ENCODE results near the gene WASF2.
"Not testable (repeated sequence)": the region's sequence is repeated elsewhere in the genome, so short reads cannot be mapped to it uniquely, and the experiment has no call there.

WASF2 gene, protein sequence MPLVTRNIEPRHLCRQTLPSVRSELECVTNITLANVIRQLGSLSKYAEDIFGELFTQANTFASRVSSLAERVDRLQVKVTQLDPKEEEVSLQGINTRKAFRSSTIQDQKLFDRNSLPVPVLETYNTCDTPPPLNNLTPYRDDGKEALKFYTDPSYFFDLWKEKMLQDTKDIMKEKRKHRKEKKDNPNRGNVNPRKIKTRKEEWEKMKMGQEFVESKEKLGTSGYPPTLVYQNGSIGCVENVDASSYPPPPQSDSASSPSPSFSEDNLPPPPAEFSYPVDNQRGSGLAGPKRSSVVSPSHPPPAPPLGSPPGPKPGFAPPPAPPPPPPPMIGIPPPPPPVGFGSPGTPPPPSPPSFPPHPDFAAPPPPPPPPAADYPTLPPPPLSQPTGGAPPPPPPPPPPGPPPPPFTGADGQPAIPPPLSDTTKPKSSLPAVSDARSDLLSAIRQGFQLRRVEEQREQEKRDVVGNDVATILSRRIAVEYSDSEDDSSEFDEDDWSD

GRCh38 chr1:27489973-27490741 lies at the start of gene WASF2:
TSS of gene WASF2 (minus strand) at chr1:27490167. CDS start at chr1:27428890, 61,277 bp downstream.
- DNase-seq: peak; percentile 79

DNA sequence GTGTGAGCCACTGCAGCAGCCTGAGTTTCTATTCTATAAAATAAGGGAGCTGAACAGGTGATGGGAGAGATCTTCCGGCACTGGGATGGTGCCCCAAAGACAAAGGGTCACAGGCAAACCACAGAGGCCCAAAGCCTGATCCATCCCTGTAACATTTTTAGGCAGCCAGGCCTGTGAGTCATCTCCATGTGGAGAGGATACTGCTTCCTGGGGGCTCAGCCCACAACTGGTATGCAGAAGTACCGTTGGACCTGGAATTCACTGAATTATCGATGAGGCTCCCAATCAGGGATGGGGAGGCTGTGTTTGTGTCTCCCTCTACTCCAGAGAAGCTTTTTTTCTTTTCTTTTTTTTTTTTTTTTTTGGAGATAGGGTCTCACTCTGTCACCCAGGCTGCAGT lies 48.8 kb upstream of the WASF2 start:
- no peak for DNase-seq

DNA sequence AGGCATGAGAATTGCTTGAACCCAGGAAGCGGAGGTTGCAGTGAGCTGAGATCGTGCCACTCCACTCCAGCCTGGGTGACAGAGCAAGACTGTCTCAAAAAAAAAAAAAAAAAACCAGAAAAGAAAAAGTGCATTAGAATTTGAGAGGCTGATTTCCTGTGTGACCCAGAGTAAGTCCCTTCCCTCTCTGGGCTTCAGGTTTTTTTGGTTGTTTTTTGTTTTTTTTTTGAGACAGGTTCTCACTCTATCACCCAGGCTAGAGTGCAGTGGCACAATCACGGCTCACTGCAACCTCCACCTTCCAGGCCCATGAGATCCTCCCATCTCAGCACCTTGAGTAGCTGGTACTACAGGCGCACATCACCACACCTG lies 48.3 kb upstream of the WASF2 start:
- not testable (repeated sequence) for DNase-seq

DNA sequence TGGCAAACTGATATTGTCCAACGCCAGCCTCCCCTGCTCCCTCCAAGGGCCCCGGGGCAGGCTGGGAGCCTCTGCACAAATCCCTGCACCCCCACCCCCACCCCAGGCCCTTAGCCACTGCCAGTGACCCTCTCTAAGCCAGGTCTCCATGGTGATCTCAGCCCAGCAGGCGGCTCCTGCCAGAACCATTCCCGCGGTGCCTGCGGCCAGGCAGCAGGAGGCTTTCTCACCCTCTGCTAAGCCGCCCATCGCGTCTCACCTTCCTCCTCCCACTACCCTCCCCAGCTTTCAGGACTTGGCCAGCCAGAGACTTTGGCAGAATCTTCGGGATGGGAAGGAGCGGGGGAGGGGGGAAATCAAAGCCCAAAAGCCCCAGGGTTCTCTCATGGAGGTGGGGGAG lies 46.8 kb upstream of the WASF2 start:
- no peak for DNase-seq

DNA sequence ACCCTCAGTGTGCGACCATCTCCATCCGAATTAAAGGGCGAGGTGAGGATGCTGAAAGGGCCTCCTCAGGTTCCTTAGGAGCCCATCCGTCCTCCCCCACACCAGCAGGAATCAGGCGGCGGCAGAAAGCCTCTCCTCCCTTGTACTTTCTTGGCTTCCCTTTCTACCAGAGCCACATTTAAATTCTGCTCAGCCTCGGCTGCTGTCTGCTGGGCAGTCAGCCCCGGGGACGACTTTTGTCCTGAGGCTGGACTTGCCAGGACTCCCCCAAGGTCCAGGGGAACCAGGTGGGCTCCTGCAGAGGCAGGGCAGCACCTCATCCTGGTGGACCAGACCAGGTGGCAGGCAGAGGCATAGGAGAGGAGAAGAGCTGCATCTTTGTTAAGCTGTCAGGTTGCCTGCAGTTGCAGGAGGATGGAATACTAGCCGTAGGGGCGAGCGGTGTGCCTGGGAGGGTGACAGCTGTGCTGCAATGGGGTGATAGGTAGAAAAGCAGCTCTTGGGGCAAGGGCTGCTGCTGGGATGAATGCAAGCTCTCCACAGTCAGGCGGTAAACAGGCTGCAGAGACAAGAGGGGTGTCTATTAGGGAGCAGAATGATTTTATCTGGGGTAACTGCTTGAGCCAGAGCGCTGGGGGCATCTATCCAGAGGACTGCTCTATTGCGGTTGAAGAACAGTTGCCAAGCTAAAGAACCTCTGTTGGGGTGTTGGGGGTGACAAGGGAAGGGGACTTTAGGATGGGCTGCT lies 46.2 kb upstream of the WASF2 start:
- no peak for DNase-seq

DNA sequence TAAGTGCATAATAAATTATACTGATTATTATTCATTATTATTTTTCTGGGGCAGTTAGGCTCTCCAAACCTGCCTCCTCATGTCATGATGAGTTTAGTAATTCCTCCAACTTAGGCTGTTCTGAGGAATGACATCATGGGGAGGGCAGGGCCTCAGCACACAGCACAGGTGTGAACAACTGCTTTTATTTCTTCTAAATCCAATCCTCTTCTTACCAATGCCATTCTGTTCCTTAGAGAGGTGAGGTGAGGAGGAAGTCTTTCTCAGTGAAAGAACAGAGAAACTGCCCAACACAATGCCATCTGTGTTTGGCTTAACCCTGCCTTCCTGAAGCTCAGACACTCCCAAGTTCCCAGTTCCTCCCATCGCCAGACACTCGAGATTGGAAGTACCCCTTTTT lies 45.4 kb upstream of the WASF2 start:
- DNase-seq: no peak

GRCh38 chr1:27531959-27532685 lies 42.2 kb upstream of the WASF2 start:
- no peak for DNase-seq

DNA sequence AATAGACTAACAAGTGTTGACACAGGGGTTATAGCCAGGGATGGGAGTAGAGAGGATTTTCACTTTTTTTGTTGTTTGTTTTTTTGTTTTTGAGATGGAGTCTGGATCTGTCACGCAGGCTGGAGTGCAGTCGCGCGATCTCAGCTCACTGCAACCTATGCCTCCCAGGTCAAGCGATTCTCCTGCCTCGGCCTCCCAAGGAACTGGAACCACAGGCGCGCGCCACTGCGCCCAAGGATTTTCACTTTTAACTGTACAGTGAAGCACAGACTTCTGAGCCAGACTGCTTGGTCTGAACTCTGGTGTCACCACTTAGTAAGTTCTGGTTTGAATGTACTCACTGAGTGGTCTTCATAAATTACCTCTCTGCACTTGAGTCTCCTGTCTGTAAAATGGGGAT lies 40.2 kb upstream of the WASF2 start:
- no peak for DNase-seq

- no peak for DNase-seq
These were observed 39.7 kb upstream of the WASF2 start for GRCh38 chr1:27529704-27530018.

GRCh38 chr1:27528818-27529703 lies 39.1 kb upstream of the WASF2 start:
- no peak for DNase-seq

DNA sequence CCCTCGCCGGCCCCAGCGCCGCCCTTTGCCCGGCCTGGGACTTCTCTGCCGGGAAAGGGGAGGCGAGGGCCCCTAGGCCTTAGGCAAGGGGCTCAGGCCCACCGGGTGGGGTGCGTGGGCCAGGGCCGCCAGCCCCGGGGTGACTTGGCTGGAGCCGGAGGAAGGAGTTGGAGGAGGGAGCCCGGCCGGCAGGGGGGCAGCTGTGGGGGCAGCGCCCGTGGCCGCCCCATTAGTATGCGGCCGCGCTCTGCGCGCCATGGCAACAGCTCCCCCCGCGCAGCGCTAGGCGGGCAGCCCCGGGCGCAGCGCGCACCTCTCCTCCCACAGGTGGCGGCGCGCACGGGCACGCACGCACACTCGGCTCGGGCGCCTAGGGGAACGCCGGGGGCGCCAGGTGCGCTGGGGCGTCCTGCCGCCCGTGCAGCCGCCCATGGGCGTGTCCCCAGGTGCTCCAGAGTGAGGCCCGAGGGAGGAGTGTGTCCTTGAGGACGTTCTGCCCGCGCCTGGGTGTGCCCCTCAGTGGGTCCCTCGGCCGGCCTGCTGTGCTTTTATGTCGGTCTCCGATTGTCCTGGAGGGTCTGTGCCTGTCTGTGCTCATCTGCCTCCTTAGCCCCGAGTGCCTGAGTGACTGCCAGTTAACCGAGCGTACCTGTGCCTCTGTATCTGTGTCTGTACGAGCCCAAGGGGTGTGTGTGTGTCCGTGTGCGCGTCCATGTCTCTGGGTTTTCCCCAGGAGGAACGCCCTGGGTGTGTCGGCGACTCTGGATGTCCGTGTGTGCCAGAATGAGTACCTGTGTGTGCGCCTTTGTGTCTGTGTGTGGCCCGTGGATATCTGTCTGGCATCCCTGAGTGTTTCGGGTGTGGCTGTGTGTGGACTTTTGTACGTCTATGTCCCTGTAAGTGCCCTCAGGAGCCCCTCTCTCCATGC lies 38.2 kb upstream of the WASF2 start:
- peak; percentile 82 for DNase-seq

- peak; percentile 77 for DNase-seq
These were observed 37.4 kb upstream of the WASF2 start for GRCh38 chr1:27527223-27527889.

DNA sequence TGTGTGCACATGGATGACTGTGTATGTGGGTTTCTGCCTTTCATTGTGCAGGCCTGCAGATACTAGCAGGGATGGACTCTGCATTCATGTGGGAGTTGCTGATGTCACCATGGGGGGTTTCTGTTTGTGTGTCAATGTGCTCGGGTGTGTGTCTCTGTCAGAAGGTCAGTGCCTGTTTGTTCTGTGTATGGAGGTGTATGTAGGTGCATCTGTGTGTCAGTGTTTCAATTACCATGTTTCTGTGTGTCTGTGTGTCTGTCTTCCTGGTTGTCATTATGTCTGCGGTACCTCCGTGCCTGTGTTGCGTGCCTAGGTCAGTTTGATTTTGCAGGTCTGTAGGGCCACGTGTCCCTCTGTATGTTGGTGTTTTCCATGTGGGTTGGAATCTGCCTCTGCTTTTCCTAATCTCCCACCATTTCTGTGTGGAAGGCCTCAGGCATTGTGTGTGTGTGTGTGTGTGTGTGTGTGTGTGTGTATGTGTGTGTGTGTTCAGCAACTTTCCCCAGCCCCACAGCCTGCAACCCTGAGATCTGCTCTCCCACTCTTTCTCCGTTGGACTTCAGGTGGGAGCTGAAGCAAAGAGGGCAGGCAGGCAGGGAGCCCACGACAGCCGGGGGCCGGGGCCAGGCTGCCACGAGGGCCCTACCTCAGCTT lies 36.7 kb upstream of the WASF2 start:
- peak; percentile 22 for DNase-seq

GRCh38 chr1:27525296-27526272 lies 35.6 kb upstream of the WASF2 start:
- DNase-seq: peak; percentile 6

DNA sequence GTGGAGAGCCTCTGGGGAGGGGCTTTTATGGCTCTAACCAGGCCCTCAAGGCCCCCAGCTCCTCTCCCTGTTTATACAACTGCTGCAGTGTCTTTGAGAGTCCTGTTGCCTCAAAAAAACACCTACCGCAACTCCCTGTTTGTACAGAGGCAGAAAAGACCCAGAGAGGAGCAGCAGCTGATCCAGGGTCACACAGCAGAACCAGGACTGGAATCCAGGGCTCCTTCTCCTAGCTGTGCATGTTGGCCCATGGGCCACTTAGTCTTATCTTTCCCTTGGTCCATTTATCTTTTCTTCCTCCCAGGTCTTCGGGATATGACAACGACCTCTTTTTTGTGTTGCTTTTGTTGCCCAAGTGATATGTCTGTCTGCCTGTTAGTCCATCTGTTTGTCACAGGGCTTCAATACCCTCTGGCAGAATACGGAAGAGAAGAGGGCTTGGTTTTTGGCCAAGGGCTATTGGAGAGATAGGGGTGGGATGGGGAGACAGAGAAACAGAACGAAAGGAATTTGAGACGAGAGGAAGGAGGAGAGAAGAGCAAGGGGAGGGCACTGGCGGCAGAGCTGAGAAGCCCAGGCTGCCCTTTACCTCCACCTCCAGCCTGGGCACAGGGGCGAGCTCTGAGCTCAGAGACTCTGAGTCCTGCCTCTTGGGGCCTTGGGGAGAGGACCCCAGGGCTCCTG lies 33.5 kb upstream of the WASF2 start:
- no peak for DNase-seq

DNA sequence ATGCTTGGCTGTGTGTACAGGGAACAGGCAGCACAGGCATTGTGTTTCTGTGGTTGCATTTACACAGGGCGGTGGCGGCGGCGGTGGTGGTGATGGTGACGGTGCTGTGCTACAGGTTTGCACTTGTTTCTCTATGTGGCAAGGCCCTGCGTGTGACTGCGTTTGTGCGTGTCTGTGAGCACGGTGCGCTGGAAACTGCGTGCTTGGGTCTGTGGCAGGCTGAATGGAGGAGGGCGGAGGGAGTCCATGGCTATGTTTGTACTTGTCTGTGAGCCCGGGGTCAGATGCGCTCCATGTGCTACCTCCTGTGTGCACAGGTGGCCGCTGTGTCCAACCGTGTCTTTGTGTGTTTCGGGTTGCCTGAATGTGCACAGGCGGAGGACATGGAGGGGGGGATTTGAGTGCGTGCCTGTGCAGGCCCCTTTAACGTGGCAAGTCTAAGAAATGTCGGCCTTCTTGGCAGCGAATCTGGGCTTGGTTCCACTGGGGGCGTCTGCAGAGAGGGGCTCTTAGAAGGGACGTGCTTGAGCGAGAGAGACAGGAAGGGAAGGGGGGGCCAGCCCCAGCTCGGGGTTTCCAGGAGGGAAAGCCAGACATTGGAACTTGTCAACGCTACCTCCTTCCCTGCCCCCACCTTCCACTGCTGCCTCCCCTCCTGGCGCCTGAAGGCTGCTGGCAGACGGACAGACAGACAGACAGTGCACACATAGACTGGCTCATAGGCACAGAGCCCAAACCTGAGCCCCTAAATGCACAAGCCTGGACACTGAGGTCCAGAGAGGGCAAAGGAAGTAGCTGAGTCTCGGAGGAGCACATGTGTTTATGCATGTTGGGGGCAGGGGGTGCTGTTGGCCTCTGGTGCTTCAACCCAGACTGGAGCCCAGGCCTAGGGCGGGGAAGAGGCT lies 32.7 kb upstream of the WASF2 start:
- DNase-seq: peak; percentile 51
